Thoracic aorta (tissue), 2 donors: Measurements from ENCODE around the gene CLMN. TPM values are rescaled to one million over a fixed set of nuclear protein-coding genes. Genes with fewer than 3 reads are reported as not detected.

Experiments used
- ATAC-seq: fragments of 150-250 bp; one replicate; pipeline ENCODE4 v1.8.0; 2017; ENCODE audit warnings: low read depth; ENCODE audit not compliant: insufficient number of reproducible peaks, low FRiP score
- DNase-seq: peaks from one replicate; pipeline ENCODE4 v3.0.0-alpha.2; 2020; ENCODE audit warnings: low spot score
- H3K27ac ChIP-seq, 2 donors: fragments of 200-600 bp; sonication (generic); 1 replicate in 1 of 2; 2 replicates in 1 of 2; pipeline ENCODE4 v1.5.1; 2016; ENCODE audit warnings: mild to moderate bottlenecking in 2 of 2, moderate library complexity in 2 of 2
- H3K27me3 ChIP-seq: fragments of 200-600 bp; sonication (generic); replicated peaks from 2 replicates; pipeline ENCODE4 v1.6.0; 2016; ENCODE audit warnings: mild to moderate bottlenecking; ENCODE audit not compliant: insufficient read depth
- H3K36me3 ChIP-seq: fragments of 200-600 bp; sonication (generic); one replicate; pipeline ENCODE4 v1.5.1; 2016
- H3K4me1 ChIP-seq, 2 donors: fragments of 200-600 bp; sonication (generic); 1 replicate in 1 of 2; 2 replicates in 1 of 2; pipeline versions ENCODE4 v1.5.1 to v1.6.0; 2016; ENCODE audit warnings: low read depth in 2 of 2, mild to moderate bottlenecking in 1 of 2; ENCODE audit not compliant: control insufficient read depth in 1 of 2
- H3K4me3 ChIP-seq: fragments of 200-600 bp; sonication (generic); 2 replicates; pipeline ENCODE4 v1.5.1; 2016; ENCODE audit warnings: mild to moderate bottlenecking
- H3K9me3 ChIP-seq: fragments of 200-600 bp; sonication (generic); 2 replicates; pipeline ENCODE4 v1.5.1; 2016
- total RNA-seq, 2 donors: library from RNA; depleted of rRNA; stranded (reverse); fragments of >200 nt; gene quantifications; one replicate each; pipeline versions ENCODE4 v1.1.0 to v1.2.3, GENCODE V29; 2016
- TF ChIP-seq, protein P1 (sequence below): fragments of 200-600 bp; sonication (generic); IDR thresholded peaks from one replicate; pipeline ENCODE4 v1.5.1; 2019; ENCODE audit warnings: antibody characterized with exemption

Gene CLMN
- total RNA-seq, 2 donors from 2014 or later = 7.3 to 10.4 TPM

DNA sequence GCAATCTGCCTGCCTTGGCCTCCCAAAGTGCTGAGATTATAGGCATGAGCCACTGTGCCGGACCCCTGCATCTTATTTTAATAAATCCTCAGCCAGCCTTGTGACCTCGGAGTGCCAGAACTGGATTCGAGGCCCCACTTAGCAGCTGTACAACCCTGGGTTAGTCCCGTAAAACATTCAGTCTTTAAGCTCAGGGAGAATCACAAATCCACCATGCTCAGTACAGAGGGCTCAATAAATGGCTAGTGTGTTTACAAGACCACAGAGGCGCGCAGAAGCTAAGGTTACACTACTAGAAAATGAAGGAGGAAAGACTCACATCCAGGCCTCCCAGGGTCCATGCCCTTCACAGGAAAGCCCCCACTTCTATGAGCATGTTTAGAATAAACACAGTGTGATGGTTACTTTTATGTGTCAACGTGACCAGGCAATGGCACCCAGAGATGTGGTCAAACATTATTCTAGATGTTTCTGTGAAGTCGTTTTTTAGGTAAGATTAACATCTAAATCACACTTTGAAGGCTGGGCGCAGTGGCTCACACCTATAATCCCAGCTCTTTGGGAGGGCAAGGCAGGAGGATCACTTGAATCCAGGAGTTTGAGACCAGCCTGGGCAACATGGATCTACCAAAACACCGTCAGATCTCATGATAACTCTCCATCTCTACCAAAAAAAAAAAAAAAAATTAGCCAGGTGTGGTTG, 55.3 kb downstream of the CLMN start:
- H3K27ac ChIP-seq = no peak overlapping the region
- no peak for ATAC-seq

GRCh38 chr14:95263527-95264231, 56.0 kb downstream of the CLMN start:
- DNase-seq (no peak), ATAC-seq (no peak)
- no peaks in the 10 kb centered on the region for H3K36me3 ChIP-seq
- no peak overlapping the region for H3K27ac ChIP-seq
- H3K27me3 ChIP-seq = no peaks in the 10 kb centered on the region
- H3K4me3 ChIP-seq = no peak overlapping the region
- H3K9me3 ChIP-seq = no peaks in the 10 kb centered on the region
- TF ChIP-seq, protein P1, sequence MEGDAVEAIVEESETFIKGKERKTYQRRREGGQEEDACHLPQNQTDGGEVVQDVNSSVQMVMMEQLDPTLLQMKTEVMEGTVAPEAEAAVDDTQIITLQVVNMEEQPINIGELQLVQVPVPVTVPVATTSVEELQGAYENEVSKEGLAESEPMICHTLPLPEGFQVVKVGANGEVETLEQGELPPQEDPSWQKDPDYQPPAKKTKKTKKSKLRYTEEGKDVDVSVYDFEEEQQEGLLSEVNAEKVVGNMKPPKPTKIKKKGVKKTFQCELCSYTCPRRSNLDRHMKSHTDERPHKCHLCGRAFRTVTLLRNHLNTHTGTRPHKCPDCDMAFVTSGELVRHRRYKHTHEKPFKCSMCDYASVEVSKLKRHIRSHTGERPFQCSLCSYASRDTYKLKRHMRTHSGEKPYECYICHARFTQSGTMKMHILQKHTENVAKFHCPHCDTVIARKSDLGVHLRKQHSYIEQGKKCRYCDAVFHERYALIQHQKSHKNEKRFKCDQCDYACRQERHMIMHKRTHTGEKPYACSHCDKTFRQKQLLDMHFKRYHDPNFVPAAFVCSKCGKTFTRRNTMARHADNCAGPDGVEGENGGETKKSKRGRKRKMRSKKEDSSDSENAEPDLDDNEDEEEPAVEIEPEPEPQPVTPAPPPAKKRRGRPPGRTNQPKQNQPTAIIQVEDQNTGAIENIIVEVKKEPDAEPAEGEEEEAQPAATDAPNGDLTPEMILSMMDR = no peak
- H3K4me1 ChIP-seq = peaks cover 0 to 3% of the 10 kb centered on the region in 2 donors

More for the DNA sequence above, 55.3 kb downstream of the CLMN start:
- TF ChIP-seq, protein P1 = no peak
- peaks cover 0 to 3% of the 10 kb centered on the region in 2 donors for H3K4me1 ChIP-seq
- H3K9me3 ChIP-seq = no peaks in the 10 kb centered on the region
- DNase-seq = no peak
- H3K27me3 ChIP-seq = no peaks in the 10 kb centered on the region
- no peak overlapping the region for H3K4me3 ChIP-seq
- H3K36me3 ChIP-seq = no peaks in the 10 kb centered on the region

GRCh38 chr14:95262511-95262891, 57.2 kb downstream of the CLMN start:
- DNase-seq = no peak
- Histone ChIP-seq H3K9me3 (no peaks in the 10 kb centered on the region), H3K4me1 (peaks cover 0 to 3% of the 10 kb centered on the region in 2 donors), H3K27me3 (no peaks in the 10 kb centered on the region), H3K36me3 (no peaks in the 10 kb centered on the region), H3K27ac (no peak overlapping the region), H3K4me3 (no peak overlapping the region)
- TF ChIP-seq, protein P1 = no peak
- no peak for ATAC-seq

DNA sequence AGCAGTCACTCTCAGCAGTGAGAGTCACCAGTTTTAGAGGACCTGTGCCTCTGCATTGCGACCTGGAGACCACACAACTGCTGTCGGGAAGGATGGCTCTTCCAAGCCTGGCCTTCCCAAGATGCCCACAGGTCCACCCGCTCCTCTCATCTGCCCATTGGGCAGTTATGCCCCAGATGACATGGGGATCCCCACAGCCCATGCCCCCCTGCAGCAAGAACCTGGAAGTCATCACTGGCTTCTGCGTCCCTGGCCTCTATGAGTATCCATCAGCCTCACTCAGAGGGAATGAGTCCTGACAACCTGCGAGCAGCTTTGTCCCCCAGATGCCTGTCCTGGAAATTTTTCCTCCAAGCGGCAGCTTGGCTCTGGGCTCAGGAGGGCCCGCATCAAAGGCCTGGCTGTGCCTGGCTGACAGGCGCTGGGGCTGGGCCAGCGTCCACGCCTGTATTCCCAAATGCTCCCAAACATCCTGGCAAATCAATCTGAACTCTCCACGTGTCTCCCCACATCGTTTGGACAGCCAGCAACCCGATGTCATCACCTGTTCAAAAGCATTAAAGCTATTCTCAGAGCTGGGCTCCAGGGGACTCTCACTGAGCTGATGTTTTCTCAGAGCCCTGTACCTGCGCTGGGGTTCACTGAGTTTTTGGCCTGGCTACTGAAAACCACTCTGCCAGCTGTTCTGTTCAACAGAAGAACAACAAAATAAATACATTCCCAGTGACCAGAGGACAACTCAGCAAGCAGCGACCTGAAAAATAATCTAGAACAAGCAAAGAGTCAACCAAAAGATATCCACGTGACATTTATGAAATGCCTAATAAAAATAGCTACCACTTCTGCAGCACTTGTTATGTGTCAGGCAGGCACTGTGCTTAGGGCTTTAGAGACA, 57.8 kb downstream of the CLMN start:
- Histone ChIP-seq H3K9me3 (no peaks in the 10 kb centered on the region), H3K27ac (no peak overlapping the region), H3K36me3 (no peaks in the 10 kb centered on the region), H3K27me3 (no peaks in the 10 kb centered on the region), H3K4me1 (peaks cover 0 to 3% of the 10 kb centered on the region in 2 donors), H3K4me3 (no peak overlapping the region)
- DNase-seq = no peak
- TF ChIP-seq, protein P1 = no peak
- no peak for ATAC-seq
